ENCODE results near the gene SLIT3.

SLIT3 gene

GRCh38 chr5:168908207-168908606, 392.7 kb downstream of the SLIT3 start:
- DNase-seq = no peak

- DNase-seq = no peak
Observed at GRCh38 chr5:168903061-168903460, 397.9 kb downstream of the SLIT3 start.

GRCh38 chr5:168899673-168900072, 401.3 kb downstream of the SLIT3 start:
- no peak for DNase-seq

GRCh38 chr5:168899264-168899663, 401.7 kb downstream of the SLIT3 start:
- no peak for DNase-seq

- no peak for DNase-seq
Observed at GRCh38 chr5:168898247-168898911, 402.6 kb downstream of the SLIT3 start.

- no peak for DNase-seq
Observed at GRCh38 chr5:168897387-168898122, 403.4 kb downstream of the SLIT3 start.

- DNase-seq = no peak
Observed at GRCh38 chr5:168895295-168896071, 405.5 kb downstream of the SLIT3 start.

- no peak for DNase-seq
Observed at GRCh38 chr5:168893283-168893682, 407.7 kb downstream of the SLIT3 start.

GRCh38 chr5:168892618-168893186, 408.2 kb downstream of the SLIT3 start:
- no peak for DNase-seq

- DNase-seq = no peak
Observed at GRCh38 chr5:168890816-168891812, 409.8 kb downstream of the SLIT3 start.

GRCh38 chr5:168889039-168889438, 411.9 kb downstream of the SLIT3 start:
- no peak for DNase-seq

GRCh38 chr5:168887931-168888330, 413.0 kb downstream of the SLIT3 start:
- DNase-seq = no peak

GRCh38 chr5:168886157-168886556, 414.8 kb downstream of the SLIT3 start:
- DNase-seq = no peak

GRCh38 chr5:168885324-168886120, 415.4 kb downstream of the SLIT3 start:
- no peak for DNase-seq

GRCh38 chr5:168883991-168884390, 416.9 kb downstream of the SLIT3 start:
- DNase-seq = no peak

GRCh38 chr5:168883281-168883741, 417.6 kb downstream of the SLIT3 start:
- no peak for DNase-seq

GRCh38 chr5:168882283-168882682, 418.7 kb downstream of the SLIT3 start:
- no peak for DNase-seq

GRCh38 chr5:168881427-168882149, 419.4 kb downstream of the SLIT3 start:
- no peak for DNase-seq

- DNase-seq = no peak
Observed at GRCh38 chr5:168879929-168880328, 421.0 kb downstream of the SLIT3 start.

- DNase-seq = no peak
Observed at GRCh38 chr5:168879331-168879730, 421.6 kb downstream of the SLIT3 start.

Measured in NCI-H774 (cell line).